Mesenchymal stem cell (in vitro differentiated cells and primary cell): ENCODE measurements around the gene PPM1D.
A peak's percentile ranks its signal among the peaks of the same experiment; 100 is the strongest.

Experiments used
- DNase-seq: peaks from one replicate; pipeline ENCODE4 v3.0.0-alpha.2; 2013
- H2AFZ ChIP-seq: one replicate; pipeline ENCODE4 v1.6.1; 2013; ENCODE audit warnings: low read depth, mild to moderate bottlenecking, control low read depth, inconsistent platforms, low read length, moderate library complexity
- H2AK5ac ChIP-seq: 2 replicates; pipeline ENCODE4 v1.6.1; 2013; ENCODE audit warnings: low read length, moderate library complexity, mild to moderate bottlenecking, inconsistent platforms; ENCODE audit not compliant: severe bottlenecking
- H2BK120ac ChIP-seq: one replicate; pipeline ENCODE4 v1.6.1; 2013; ENCODE audit warnings: low read depth, mild to moderate bottlenecking, inconsistent platforms, low read length, moderate library complexity
- H2BK12ac ChIP-seq, 2 experiments: one replicate each; pipeline ENCODE4 v1.6.1; 2013; ENCODE audit warnings: inconsistent platforms in 2 of 2, low read length in 2 of 2, mild to moderate bottlenecking in 2 of 2, moderate library complexity in 2 of 2, control low read depth in 1 of 2
- H2BK15ac ChIP-seq: one replicate; pipeline ENCODE4 v1.6.1; 2013; ENCODE audit warnings: mild to moderate bottlenecking, low read depth, inconsistent platforms; ENCODE audit not compliant: poor library complexity, severe bottlenecking
- H2BK5ac ChIP-seq: 2 replicates; pipeline ENCODE4 v1.6.1; 2013; ENCODE audit warnings: low read depth, mild to moderate bottlenecking, low read length, control low read depth, inconsistent platforms; ENCODE audit not compliant: poor library complexity, severe bottlenecking
- H3K14ac ChIP-seq, 2 experiments: one replicate each; pipeline ENCODE4 v1.6.1; 2013; ENCODE audit warnings: inconsistent platforms in 2 of 2, low read length in 2 of 2, control low read depth in 1 of 2, mild to moderate bottlenecking in 1 of 2, moderate library complexity in 1 of 2
- H3K18ac ChIP-seq, 2 experiments: one replicate each; pipeline ENCODE4 v1.6.1; 2013; ENCODE audit warnings: inconsistent platforms in 2 of 2, low read length in 2 of 2, control low read depth in 1 of 2, low read depth in 1 of 2, mild to moderate bottlenecking in 1 of 2
- H3K23ac ChIP-seq, 2 experiments: one replicate each; pipeline ENCODE4 v1.6.1; 2013; ENCODE audit warnings: inconsistent platforms in 2 of 2, low read length in 2 of 2, mild to moderate bottlenecking in 2 of 2, moderate library complexity in 2 of 2, control low read depth in 1 of 2
- H3K27ac ChIP-seq: 2 replicates; pipeline ENCODE4 v1.5.1; 2013; ENCODE audit warnings: mild to moderate bottlenecking, moderate library complexity, low read length, control low read depth, inconsistent platforms; ENCODE audit not compliant: poor library complexity, severe bottlenecking
- H3K27me3 ChIP-seq, 2 experiments: 2 replicates each; pipeline versions ENCODE4 v1.6.1 to v1.7.0; 2013; ENCODE audit warnings: low read length in 2 of 2, mild to moderate bottlenecking in 2 of 2, moderate library complexity in 2 of 2, control low read depth in 1 of 2, inconsistent platforms in 1 of 2; ENCODE audit not compliant: control insufficient read depth in 1 of 2, insufficient read depth in 1 of 2
- H3K36me3 ChIP-seq, 2 experiments: 2 replicates each; pipeline versions ENCODE4 v1.6.1 to v1.7.0; 2013; ENCODE audit warnings: low read length in 2 of 2, control low read depth in 1 of 2, inconsistent platforms in 1 of 2, low read depth in 1 of 2, mild to moderate bottlenecking in 1 of 2; ENCODE audit not compliant: insufficient read depth in 2 of 2, control insufficient read depth in 1 of 2
- H3K4ac ChIP-seq, 2 experiments: one replicate each; pipeline ENCODE4 v1.6.1; 2013; ENCODE audit warnings: inconsistent platforms in 2 of 2, low read length in 2 of 2, mild to moderate bottlenecking in 2 of 2, moderate library complexity in 2 of 2, control low read depth in 1 of 2, low read depth in 1 of 2
- H3K4me1 ChIP-seq: 2 replicates; pipeline ENCODE4 v1.6.1; 2013; ENCODE audit warnings: low read depth, low read length, control low read depth; ENCODE audit not compliant: control insufficient read depth, insufficient read depth
- H3K4me2 ChIP-seq: 2 replicates; pipeline ENCODE4 v1.6.1; 2013; ENCODE audit warnings: low read length, mild to moderate bottlenecking, inconsistent platforms; ENCODE audit not compliant: poor library complexity, severe bottlenecking
- H3K4me3 ChIP-seq, 2 experiments: 2 replicates each; pipeline versions ENCODE4 v1.5.1 to v1.7.0; 2013; ENCODE audit warnings: low read length in 2 of 2, mild to moderate bottlenecking in 2 of 2, control low read depth in 1 of 2, low read depth in 1 of 2; ENCODE audit not compliant: insufficient read depth in 1 of 2
- H3K79me1 ChIP-seq: replicated peaks from 2 replicates; pipeline ENCODE4 v1.6.1; 2013; ENCODE audit warnings: mild to moderate bottlenecking, control low read depth, low read length, inconsistent platforms; ENCODE audit not compliant: poor library complexity, severe bottlenecking
- H3K9ac ChIP-seq: 2 replicates; pipeline ENCODE4 v1.7.0; 2013; ENCODE audit warnings: mild to moderate bottlenecking, low read length, moderate library complexity
- H3K9me3 ChIP-seq: 2 replicates; pipeline ENCODE4 v1.7.0; 2013; ENCODE audit warnings: mild to moderate bottlenecking, low read length; ENCODE audit not compliant: control insufficient read depth
- H4K8ac ChIP-seq: one replicate; pipeline ENCODE4 v1.6.1; 2013; ENCODE audit warnings: inconsistent platforms, mild to moderate bottlenecking, low read length, moderate library complexity
- H4K91ac ChIP-seq: one replicate; pipeline ENCODE4 v1.6.1; 2013; ENCODE audit warnings: mild to moderate bottlenecking, low read length, inconsistent platforms
- WGBS: methylation state at CpG from one replicate; pipeline ENCODE4 v1.1.7; 2013; ENCODE audit warnings: mixed read lengths; 5-methylcytosine and 5-hydroxymethylcytosine counted together

The PPM1D gene

GRCh38 chr17:60640503-60640902 lies 40.5 kb downstream of the PPM1D start:
- Histone ChIP-seq H2AK5ac (no peak overlapping the region), H3K14ac (no peak overlapping the region)

GRCh38 chr17:60641126-60641525 lies 41.1 kb downstream of the PPM1D start:
- H3K4me3 ChIP-seq = no peak overlapping the region
- H4K91ac ChIP-seq = no peak overlapping the region
- no peaks in the 10 kb centered on the region for H3K27me3 ChIP-seq
- H2AFZ ChIP-seq = no peak overlapping the region
- no peak overlapping the region for H2BK120ac ChIP-seq
- H3K36me3 ChIP-seq = peaks cover 16 to 36% of the 10 kb centered on the region in 2 experiments
- no peaks in the 10 kb centered on the region for H3K9me3 ChIP-seq
- H3K79me1 ChIP-seq = peaks cover 25% of the 10 kb centered on the region
- H3K4ac ChIP-seq = no peak overlapping the region
- no peak overlapping the region for H2BK15ac ChIP-seq
- no peak overlapping the region for H2BK5ac ChIP-seq
- 87% methylated on average over 3 of the region's 3 CpGs for WGBS
- no peak overlapping the region for H3K4me2 ChIP-seq
- H4K8ac ChIP-seq = no peak overlapping the region
- no peak overlapping the region for H3K14ac ChIP-seq
- no peak overlapping the region for H3K23ac ChIP-seq
- DNase-seq = no peak
- H3K9ac ChIP-seq = peak overlapping the region; percentile 53
- H2AK5ac ChIP-seq = no peak overlapping the region
- H3K4me1 ChIP-seq = no peaks in the 10 kb centered on the region
- H2BK12ac ChIP-seq = no peak overlapping the region
- H3K27ac ChIP-seq = no peak overlapping the region
- no peak overlapping the region for H3K18ac ChIP-seq

More at GRCh38 chr17:60640503-60640902, 40.5 kb downstream of the PPM1D start:
- Histone ChIP-seq H2BK5ac (no peak overlapping the region), H3K27me3 (no peaks in the 10 kb centered on the region), H4K91ac (no peak overlapping the region), H2BK120ac (no peak overlapping the region), H3K36me3 (peaks cover 16 to 36% of the 10 kb centered on the region in 2 experiments), H3K4me2 (no peak overlapping the region), H3K4ac (no peak overlapping the region), H3K9ac (no peak overlapping the region), H4K8ac (no peak overlapping the region), H3K18ac (no peak overlapping the region), H3K9me3 (no peaks in the 10 kb centered on the region), H3K23ac (no peak overlapping the region), H2BK15ac (no peak overlapping the region), H3K27ac (no peak overlapping the region), H3K79me1 (peaks cover 24% of the 10 kb centered on the region), H3K4me1 (no peaks in the 10 kb centered on the region), H2BK12ac (no peak overlapping the region), H3K4me3 (no peak overlapping the region), H2AFZ (no peak overlapping the region)
- 100% methylated on average over 2 of the region's 2 CpGs for WGBS
- DNase-seq = peak; percentile 52

GRCh38 chr17:60641810-60642220 lies 41.8 kb downstream of the PPM1D start:
- no peak overlapping the region for H2BK5ac ChIP-seq
- H3K4me1 ChIP-seq = no peaks in the 10 kb centered on the region
- H3K18ac ChIP-seq = no peak overlapping the region
- no peak overlapping the region for H3K14ac ChIP-seq
- no peak overlapping the region for H3K27ac ChIP-seq
- no peak overlapping the region for H2BK12ac ChIP-seq
- no peak overlapping the region for H2AK5ac ChIP-seq
- no peak overlapping the region for H4K8ac ChIP-seq
- no peak overlapping the region for H3K4me2 ChIP-seq
- H2BK120ac ChIP-seq = no peak overlapping the region
- H4K91ac ChIP-seq = no peak overlapping the region
- no peak overlapping the region for H2AFZ ChIP-seq
- H3K9ac ChIP-seq = peak overlapping the region; percentile 53
- H3K27me3 ChIP-seq = no peaks in the 10 kb centered on the region
- no CpG with 5 or more reads among the region's 1 CpG for WGBS
- H3K4me3 ChIP-seq = no peak overlapping the region
- no peaks in the 10 kb centered on the region for H3K9me3 ChIP-seq
- H3K23ac ChIP-seq = no peak overlapping the region
- H3K79me1 ChIP-seq = peaks cover 20% of the 10 kb centered on the region
- no peak overlapping the region for H2BK15ac ChIP-seq
- H3K4ac ChIP-seq = no peak overlapping the region
- DNase-seq = peak; percentile 91
- peaks cover 14 to 29% of the 10 kb centered on the region in 2 experiments for H3K36me3 ChIP-seq

GRCh38 chr17:60645918-60646523 lies 46.0 kb downstream of the PPM1D start:
- WGBS = 98% methylated on average over 3 of the region's 3 CpGs
- Histone ChIP-seq H2BK120ac (no peak overlapping the region), H2AFZ (no peak overlapping the region), H2BK12ac (no peak overlapping the region), H2AK5ac (no peak overlapping the region), H3K27ac (no peak overlapping the region), H3K4me3 (no peak overlapping the region), H3K9me3 (no peaks in the 10 kb centered on the region), H3K79me1 (peaks cover 19% of the 10 kb centered on the region), H3K36me3 (peaks cover 9 to 41% of the 10 kb centered on the region in 2 experiments), H3K4me1 (no peaks in the 10 kb centered on the region), H3K23ac (no peak overlapping the region), H3K14ac (no peak overlapping the region), H3K18ac (no peak overlapping the region), H4K91ac (no peak overlapping the region), H2BK5ac (no peak overlapping the region), H4K8ac (no peak overlapping the region), H3K4me2 (no peak overlapping the region), H3K9ac (no peak overlapping the region), H2BK15ac (no peak overlapping the region), H3K4ac (no peak overlapping the region), H3K27me3 (no peaks in the 10 kb centered on the region)
- no peak for DNase-seq
